SK-N-SH treated with all-trans-retinoic acid at 6 μM for 48 hours (cell line): ENCODE results near the gene CDH4.

Source experiments
- ATAC-seq: fragments of 200-7000 bp; cut with Tn5 transposase; 3 replicates; pipeline ENCODE4 v1.9.1; 2020; ENCODE audit warnings: mild to moderate bottlenecking, moderate library complexity
- ARNTL ChIP-seq: fragments of 450-650 bp; formaldehyde crosslinking; IDR thresholded peaks from 2 replicates; pipeline ENCODE4 v1.5.0; 2020; ENCODE audit warnings: low read depth, mild to moderate bottlenecking, moderate library complexity, borderline replicate concordance
- BACH2 ChIP-seq: fragments of 250-450 bp; sonication (Bioruptor Pico); IDR thresholded peaks from 2 replicates; pipeline ENCODE4 v1.9.0; 2021; ENCODE audit warnings: mild to moderate bottlenecking, borderline replicate concordance
- CSDC2 ChIP-seq: fragments of 250-450 bp; sonication (Bioruptor Pico); IDR thresholded peaks from 2 replicates; pipeline ENCODE4 v1.5.0; 2020; ENCODE audit warnings: mild to moderate bottlenecking, moderate library complexity
- ESRRG ChIP-seq: fragments of 250-450 bp; sonication (Bioruptor Pico); IDR thresholded peaks from 2 replicates; pipeline ENCODE4 v1.6.1; 2021; ENCODE audit warnings: mild to moderate bottlenecking
- GLIS3 ChIP-seq: fragments of 250-450 bp; sonication (Bioruptor Pico); IDR thresholded peaks from 2 replicates; pipeline ENCODE4 v1.5.0; 2020; ENCODE audit warnings: mild to moderate bottlenecking, moderate library complexity
- ISL1 ChIP-seq: fragments of 250-450 bp; sonication (Bioruptor Pico); IDR thresholded peaks from 2 replicates; pipeline ENCODE4 v2.1.2; 2022; ENCODE audit warnings: mild to moderate bottlenecking, moderate library complexity
- OSR1 ChIP-seq: fragments of 250-450 bp; sonication (Bioruptor Pico); IDR thresholded peaks from 2 replicates; pipeline ENCODE4 v1.8.0; 2022; ENCODE audit warnings: moderate library complexity, mild to moderate bottlenecking, inconsistent platforms
- PPARA ChIP-seq: fragments of 250-450 bp; sonication (Bioruptor Pico); IDR thresholded peaks from 2 replicates; pipeline ENCODE4 v1.5.0; 2020; ENCODE audit warnings: mild to moderate bottlenecking, borderline replicate concordance
- RARB ChIP-seq: fragments of 250-450 bp; sonication (Bioruptor Pico); IDR thresholded peaks from 2 replicates; pipeline ENCODE4 v1.8.0; 2021; ENCODE audit warnings: mild to moderate bottlenecking, moderate library complexity
- TCF4 ChIP-seq: fragments of 250-450 bp; sonication (Bioruptor Pico); IDR thresholded peaks from 2 replicates; pipeline ENCODE4 v1.8.0; 2021; ENCODE audit warnings: mild to moderate bottlenecking, moderate library complexity, borderline replicate concordance
- TOX ChIP-seq: fragments of 250-450 bp; sonication (Bioruptor Pico); IDR thresholded peaks from 2 replicates; pipeline ENCODE4 v1.8.0; 2021; ENCODE audit warnings: mild to moderate bottlenecking, moderate library complexity, borderline replicate concordance
- ZC3H10 ChIP-seq: fragments of 250-450 bp; sonication (Bioruptor Pico); IDR thresholded peaks from 2 replicates; pipeline ENCODE4 v1.5.1; 2021; ENCODE audit warnings: mild to moderate bottlenecking, moderate library complexity
- ZFP3 ChIP-seq: fragments of 250-450 bp; sonication (Bioruptor Pico); IDR thresholded peaks from 2 replicates; pipeline ENCODE4 v1.5.0; 2020; ENCODE audit warnings: mild to moderate bottlenecking, moderate library complexity
- ZFP30 ChIP-seq: fragments of 450-650 bp; formaldehyde crosslinking; IDR thresholded peaks from 2 replicates; pipeline ENCODE4 v1.5.0; 2022; ENCODE audit warnings: mild to moderate bottlenecking, moderate library complexity
- ZNF565 ChIP-seq: fragments of 450-650 bp; formaldehyde crosslinking; conservative IDR thresholded peaks from 2 replicates; pipeline ENCODE4 v1.5.0; 2020; ENCODE audit warnings: low read depth, mild to moderate bottlenecking, moderate library complexity
- ZNF70 ChIP-seq: fragments of 450-650 bp; formaldehyde crosslinking; IDR thresholded peaks from 2 replicates; pipeline ENCODE4 v1.5.0; 2020; ENCODE audit warnings: mild to moderate bottlenecking, moderate library complexity
- ZNF8 ChIP-seq: fragments of 450-650 bp; formaldehyde crosslinking; IDR thresholded peaks from 2 replicates; pipeline ENCODE4 v1.5.0; 2020; ENCODE audit warnings: mild to moderate bottlenecking, moderate library complexity
- TF ChIP-seq, protein P1 (sequence below): fragments of 250-450 bp; sonication (Bioruptor Pico); IDR thresholded peaks from 2 replicates; pipeline ENCODE4 v1.5.1; 2020; ENCODE audit warnings: low read depth, mild to moderate bottlenecking, moderate library complexity
- TF ChIP-seq, protein P2 (sequence below): fragments of 250-450 bp; sonication (Bioruptor Pico); IDR thresholded peaks from 2 replicates; pipeline ENCODE4 v1.8.0; 2020; ENCODE audit warnings: mild to moderate bottlenecking, moderate library complexity, borderline replicate concordance
- TF ChIP-seq, protein P3 (sequence below): fragments of 250-450 bp; sonication (Bioruptor Pico); IDR thresholded peaks from 2 replicates; pipeline ENCODE4 v1.5.1; 2021; ENCODE audit warnings: mild to moderate bottlenecking, moderate library complexity

The CDH4 gene

DNA sequence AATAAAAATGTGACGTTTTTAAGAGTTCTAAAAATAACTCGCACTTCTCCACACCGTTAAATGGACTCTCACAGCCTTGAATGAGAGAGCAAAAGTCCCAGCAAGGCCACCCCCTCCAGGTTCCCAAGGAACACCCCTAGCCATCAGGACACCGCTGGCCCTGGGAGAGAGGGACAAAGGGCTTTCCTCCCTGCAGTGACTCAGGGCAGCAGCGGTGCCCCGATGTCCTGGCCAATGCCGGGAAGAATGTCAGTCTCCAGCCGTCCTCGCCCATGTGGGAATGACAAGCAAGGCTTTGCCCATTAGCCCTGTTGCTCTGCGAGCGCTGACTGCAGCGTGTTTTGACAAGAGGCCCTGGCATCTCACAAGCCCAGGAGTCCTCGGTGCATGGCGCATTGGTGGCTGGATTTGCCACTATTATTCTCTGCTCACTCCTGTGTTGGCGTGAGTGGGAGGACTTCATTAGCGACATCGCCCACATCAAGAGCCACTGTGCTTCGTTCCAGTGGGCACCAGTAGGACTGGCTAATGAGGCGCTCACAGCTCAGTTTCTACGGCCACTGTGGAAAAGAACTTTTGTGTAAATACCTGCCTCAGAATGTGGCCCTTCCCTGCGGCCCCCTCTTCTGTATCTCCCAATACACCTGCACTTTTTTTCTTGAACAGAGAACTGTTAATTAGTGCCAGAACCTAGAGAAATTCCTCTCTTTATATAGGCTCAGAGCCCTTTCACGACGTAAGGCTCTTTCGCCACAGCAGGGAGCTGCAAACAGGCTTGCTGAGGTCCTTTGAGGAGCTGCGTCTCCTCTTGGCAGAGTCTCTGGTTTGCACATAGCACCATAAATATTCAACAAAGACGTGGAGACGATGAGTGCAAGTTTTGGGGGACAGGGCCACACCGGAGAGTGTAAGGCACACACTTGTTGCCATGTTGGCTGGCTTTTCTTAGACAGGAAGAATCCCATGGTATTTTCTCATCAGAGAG, 477.0 kb downstream of the CDH4 start:
- TF ChIP-seq ZFP30 (no peak), ISL1 (CRISPR knock-in tag) (no peak), OSR1 (CRISPR knock-in tag) (no peak), BACH2 (no peak), ESRRG (no peak)
- TF ChIP-seq, protein P1, sequence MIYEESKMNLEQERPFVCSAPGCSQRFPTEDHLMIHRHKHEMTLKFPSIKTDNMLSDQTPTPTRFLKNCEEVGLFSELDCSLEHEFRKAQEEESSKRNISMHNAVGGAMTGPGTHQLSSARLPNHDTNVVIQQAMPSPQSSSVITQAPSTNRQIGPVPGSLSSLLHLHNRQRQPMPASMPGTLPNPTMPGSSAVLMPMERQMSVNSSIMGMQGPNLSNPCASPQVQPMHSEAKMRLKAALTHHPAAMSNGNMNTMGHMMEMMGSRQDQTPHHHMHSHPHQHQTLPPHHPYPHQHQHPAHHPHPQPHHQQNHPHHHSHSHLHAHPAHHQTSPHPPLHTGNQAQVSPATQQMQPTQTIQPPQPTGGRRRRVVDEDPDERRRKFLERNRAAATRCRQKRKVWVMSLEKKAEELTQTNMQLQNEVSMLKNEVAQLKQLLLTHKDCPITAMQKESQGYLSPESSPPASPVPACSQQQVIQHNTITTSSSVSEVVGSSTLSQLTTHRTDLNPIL, result no peak
- TF ChIP-seq, protein P2, sequence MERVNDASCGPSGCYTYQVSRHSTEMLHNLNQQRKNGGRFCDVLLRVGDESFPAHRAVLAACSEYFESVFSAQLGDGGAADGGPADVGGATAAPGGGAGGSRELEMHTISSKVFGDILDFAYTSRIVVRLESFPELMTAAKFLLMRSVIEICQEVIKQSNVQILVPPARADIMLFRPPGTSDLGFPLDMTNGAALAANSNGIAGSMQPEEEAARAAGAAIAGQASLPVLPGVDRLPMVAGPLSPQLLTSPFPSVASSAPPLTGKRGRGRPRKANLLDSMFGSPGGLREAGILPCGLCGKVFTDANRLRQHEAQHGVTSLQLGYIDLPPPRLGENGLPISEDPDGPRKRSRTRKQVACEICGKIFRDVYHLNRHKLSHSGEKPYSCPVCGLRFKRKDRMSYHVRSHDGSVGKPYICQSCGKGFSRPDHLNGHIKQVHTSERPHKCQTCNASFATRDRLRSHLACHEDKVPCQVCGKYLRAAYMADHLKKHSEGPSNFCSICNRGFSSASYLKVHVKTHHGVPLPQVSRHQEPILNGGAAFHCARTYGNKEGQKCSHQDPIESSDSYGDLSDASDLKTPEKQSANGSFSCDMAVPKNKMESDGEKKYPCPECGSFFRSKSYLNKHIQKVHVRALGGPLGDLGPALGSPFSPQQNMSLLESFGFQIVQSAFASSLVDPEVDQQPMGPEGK (CRISPR knock-in tag), result no peak
- ATAC-seq, result no peak

DNA sequence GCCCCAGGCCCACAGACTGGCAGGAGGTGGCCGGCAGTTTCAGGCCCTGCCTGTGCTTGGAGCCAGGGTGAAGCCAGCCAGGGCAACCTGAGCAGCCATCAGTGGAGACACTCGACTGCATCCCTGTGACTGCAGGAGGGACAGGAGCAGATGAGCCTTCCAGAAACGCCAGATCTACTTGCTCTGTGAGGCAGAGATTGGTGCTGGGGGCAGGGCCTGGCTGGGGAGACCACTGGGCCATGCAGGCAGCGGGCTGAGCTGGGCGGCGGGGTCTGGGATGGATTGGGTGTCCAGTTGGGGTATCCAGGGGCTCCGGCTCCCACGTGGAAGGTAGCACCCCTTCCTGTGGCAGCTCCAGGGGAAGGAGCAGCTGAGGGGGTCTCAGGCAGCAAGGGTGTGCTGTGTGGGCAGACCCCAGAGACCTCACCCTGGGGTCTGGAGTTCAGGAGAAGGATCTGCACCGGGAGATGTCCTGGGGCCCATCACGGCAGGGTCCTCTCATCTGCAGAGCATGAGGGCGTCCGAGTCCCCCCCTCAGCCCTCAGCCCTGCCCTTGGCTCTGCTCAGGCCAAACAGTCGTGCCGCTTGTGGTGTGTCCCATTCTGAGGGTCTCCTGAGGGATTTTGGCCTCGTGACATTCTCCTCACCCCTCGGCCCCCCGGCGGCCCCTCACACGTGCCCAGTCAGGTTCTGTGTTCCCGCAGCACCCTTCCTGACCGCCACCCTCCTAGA, 478.7 kb downstream of the CDH4 start:
- ATAC-seq, result no peak
- TF ChIP-seq RARB (CRISPR knock-in tag), result no peak
- TF ChIP-seq ESRRG, result no peak
- TF ChIP-seq GLIS3, result no peak
- no peak for TF ChIP-seq ZFP30
- no peak for TF ChIP-seq OSR1 (CRISPR knock-in tag)
- no peak for TF ChIP-seq ZC3H10 (CRISPR knock-in tag)
- TF ChIP-seq ZNF70 (CRISPR knock-in tag), result no peak
- TF ChIP-seq, protein P3, sequence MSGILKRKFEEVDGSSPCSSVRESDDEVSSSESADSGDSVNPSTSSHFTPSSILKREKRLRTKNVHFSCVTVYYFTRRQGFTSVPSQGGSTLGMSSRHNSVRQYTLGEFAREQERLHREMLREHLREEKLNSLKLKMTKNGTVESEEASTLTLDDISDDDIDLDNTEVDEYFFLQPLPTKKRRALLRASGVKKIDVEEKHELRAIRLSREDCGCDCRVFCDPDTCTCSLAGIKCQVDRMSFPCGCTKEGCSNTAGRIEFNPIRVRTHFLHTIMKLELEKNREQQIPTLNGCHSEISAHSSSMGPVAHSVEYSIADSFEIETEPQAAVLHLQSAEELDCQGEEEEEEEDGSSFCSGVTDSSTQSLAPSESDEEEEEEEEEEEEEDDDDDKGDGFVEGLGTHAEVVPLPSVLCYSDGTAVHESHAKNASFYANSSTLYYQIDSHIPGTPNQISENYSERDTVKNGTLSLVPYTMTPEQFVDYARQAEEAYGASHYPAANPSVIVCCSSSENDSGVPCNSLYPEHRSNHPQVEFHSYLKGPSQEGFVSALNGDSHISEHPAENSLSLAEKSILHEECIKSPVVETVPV (CRISPR knock-in tag), result no peak
- TF ChIP-seq BACH2, result no peak
- no peak for TF ChIP-seq TOX
- no peak for TF ChIP-seq TCF4 (CRISPR knock-in tag)
- no peak for TF ChIP-seq CSDC2
- TF ChIP-seq, protein P2 (CRISPR knock-in tag), result no peak
- no peak for TF ChIP-seq ISL1 (CRISPR knock-in tag)
- no peak for TF ChIP-seq PPARA
- TF ChIP-seq, all 23 proteins: peak for 0

DNA sequence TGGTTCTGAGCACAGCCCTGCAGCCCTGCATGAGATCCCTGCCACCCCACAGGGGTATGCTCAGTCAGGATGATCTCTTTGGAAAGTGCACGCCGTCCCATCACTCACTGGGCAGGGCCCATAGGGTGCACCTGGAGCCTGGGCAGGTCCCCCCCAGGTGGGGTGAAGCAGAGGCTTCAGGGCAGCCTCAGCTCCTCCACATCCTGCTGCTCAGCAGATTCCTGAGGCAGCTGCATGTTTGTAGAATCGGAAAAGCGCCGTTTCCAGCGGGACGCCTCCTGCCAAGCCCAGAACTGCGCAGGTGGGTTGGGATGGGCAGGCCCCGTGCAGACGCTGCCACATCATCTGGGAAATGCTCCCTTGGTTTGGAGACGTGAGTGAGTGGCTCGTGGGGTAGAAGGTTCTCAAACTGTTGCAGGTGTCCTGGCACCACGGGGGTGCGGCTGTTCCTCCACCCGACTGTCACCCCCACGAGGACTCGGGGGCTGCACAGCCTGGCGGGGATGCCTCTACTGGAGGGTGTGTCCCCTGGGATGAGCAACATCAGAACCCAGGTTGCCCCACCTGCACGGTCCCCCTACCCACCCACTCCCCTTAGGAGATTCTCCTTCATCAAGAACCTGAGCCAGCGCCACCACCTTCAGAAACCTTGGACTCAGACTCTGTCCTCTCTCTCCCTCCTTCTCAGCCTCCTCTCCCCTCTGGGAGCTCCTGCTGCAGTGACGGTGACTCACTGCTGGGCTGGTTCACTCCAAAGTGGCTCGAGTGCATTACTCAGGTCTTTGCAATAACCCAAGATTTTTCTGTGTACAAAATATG, 479.5 kb downstream of the CDH4 start:
- TF ChIP-seq BACH2, result no peak
- no peak for TF ChIP-seq ZNF565 (CRISPR knock-in tag)
- TF ChIP-seq ZFP3 (CRISPR knock-in tag), result no peak
- TF ChIP-seq GLIS3, result no peak
- no peak for TF ChIP-seq TCF4 (CRISPR knock-in tag)
- TF ChIP-seq, protein P3 (CRISPR knock-in tag), result no peak
- no peak for TF ChIP-seq ZNF8
- TF ChIP-seq, protein P2 (CRISPR knock-in tag), result no peak
- no peak for TF ChIP-seq PPARA
- TF ChIP-seq ZFP30, result no peak
- TF ChIP-seq ZNF70 (CRISPR knock-in tag), result no peak
- TF ChIP-seq RARB (CRISPR knock-in tag), result no peak
- no peak for TF ChIP-seq ESRRG
- TF ChIP-seq ARNTL (CRISPR knock-in tag), result no peak
- ATAC-seq, result no peak
